Neural cell (in vitro differentiated cells): ENCODE data around the gene FUT7. TPM values are rescaled to one million over a fixed set of nuclear protein-coding genes. Genes with fewer than 3 reads are reported as not detected.

ENCODE experiments used
- H2AFZ ChIP-seq: fragments of 200-600, 300-800 bp; sonication (generic), shearing (Covaris generic); 2 replicates; pipeline ENCODE4 v1.6.0; 2014; ENCODE audit warnings: low read depth, mild to moderate bottlenecking, antibody characterized with exemption, low read length, moderate library complexity
- H3F3A ChIP-seq: fragments of 200-600 bp; shearing (Covaris generic); 2 replicates; pipeline ENCODE4 v1.6.1; 2016; ENCODE audit warnings: mild to moderate bottlenecking, moderate library complexity, mixed read lengths, antibody characterized with exemption, low read length; ENCODE audit not compliant: insufficient read depth, poor library complexity, severe bottlenecking
- H3K27ac ChIP-seq: fragments of 200-600, 300-800 bp; sonication (generic), shearing (Covaris generic); 2 replicates; pipeline ENCODE4 v1.5.1; 2014; ENCODE audit warnings: mild to moderate bottlenecking, low read length, moderate library complexity
- H3K27me3 ChIP-seq: fragments of 300-800, 200-600 bp; sonication (generic), shearing (Covaris generic); 2 replicates; pipeline ENCODE4 v1.6.0; 2014; ENCODE audit warnings: mild to moderate bottlenecking, low read depth, low read length, moderate library complexity; ENCODE audit not compliant: insufficient read depth
- H3K36me3 ChIP-seq: fragments of 300-800, 200-600 bp; sonication (generic), shearing (Covaris generic); 2 replicates; pipeline ENCODE4 v1.5.1; 2014; ENCODE audit warnings: mild to moderate bottlenecking, antibody characterized with exemption, low read length, moderate library complexity; ENCODE audit not compliant: insufficient read depth
- H3K4me2 ChIP-seq: fragments of 300-800, 200-600 bp; sonication (generic), shearing (Covaris generic); 2 replicates; pipeline ENCODE4 v1.6.0; 2014; ENCODE audit warnings: mild to moderate bottlenecking, low read length
- H3K4me3 ChIP-seq: fragments of 300-800, 200-600 bp; sonication (generic), shearing (Covaris generic); 2 replicates; pipeline ENCODE4 v1.5.1; 2014; ENCODE audit warnings: mild to moderate bottlenecking, low read length, moderate library complexity
- H3K79me2 ChIP-seq: fragments of 200-600 bp; shearing (Covaris generic); replicated peaks from 2 replicates; pipeline ENCODE4 v1.6.0; 2014; ENCODE audit warnings: mild to moderate bottlenecking, low read length, moderate library complexity; ENCODE audit not compliant: insufficient read depth
- H3K9ac ChIP-seq: fragments of 300-800, 200-600 bp; sonication (generic), shearing (Covaris generic); 2 replicates; pipeline ENCODE4 v1.6.1; 2016; ENCODE audit warnings: mild to moderate bottlenecking, low read length, mixed read lengths
- H3K9me2 ChIP-seq: fragments of 200-600 bp; shearing (Covaris generic); 2 replicates; pipeline ENCODE4 v1.6.1; 2016; ENCODE audit warnings: mild to moderate bottlenecking, low read length, mixed read lengths; ENCODE audit not compliant: insufficient read depth
- H3K9me3 ChIP-seq: fragments of 200-600, 300-800 bp; sonication (generic), shearing (Covaris generic); 2 replicates; pipeline ENCODE4 v1.6.1; 2016; ENCODE audit warnings: mild to moderate bottlenecking, mixed run types, low read length, moderate library complexity, mixed read lengths
- H4K20me1 ChIP-seq: fragments of 200-600 bp; shearing (Covaris generic); 2 replicates; pipeline ENCODE4 v1.6.1; 2016; ENCODE audit warnings: mild to moderate bottlenecking, mixed run types; ENCODE audit not compliant: insufficient read depth
- CTCF ChIP-seq: fragments of 450-650 bp; IDR thresholded peaks from 2 replicates; pipeline ENCODE4 v1.5.1; 2014; ENCODE audit warnings: antibody characterized with exemption, mild to moderate bottlenecking, moderate library complexity; ENCODE audit not compliant: poor library complexity, severe bottlenecking
- EP300 ChIP-seq: fragments of 450-650 bp; conservative IDR thresholded peaks from 2 replicates; pipeline ENCODE4 v1.6.1; 2014; ENCODE audit warnings: antibody characterized with exemption, mild to moderate bottlenecking, moderate library complexity; ENCODE audit not compliant: poor library complexity, severe bottlenecking
- EZH2 ChIP-seq: fragments of 200-600, 300-800 bp; shearing (Covaris generic), sonication (generic); IDR thresholded peaks from 2 replicates; pipeline ENCODE4 v1.6.1; 2014; ENCODE audit warnings: antibody characterized with exemption, low read length, borderline replicate concordance, mild to moderate bottlenecking; ENCODE audit not compliant: insufficient read depth, poor library complexity, severe bottlenecking
- MXI1 ChIP-seq: fragments of 450-650 bp; conservative IDR thresholded peaks from 2 replicates; pipeline ENCODE4 v1.6.1; 2014; ENCODE audit warnings: antibody characterized with exemption, mild to moderate bottlenecking; ENCODE audit not compliant: poor library complexity, severe bottlenecking
- POLR2AphosphoS5 ChIP-seq: IDR thresholded peaks from 2 replicates; pipeline ENCODE4 v1.6.1; 2012
- RAD21 ChIP-seq: fragments of 450-650 bp; conservative IDR thresholded peaks from 2 replicates; pipeline ENCODE4 v1.6.1; 2014; ENCODE audit warnings: antibody characterized with exemption, mild to moderate bottlenecking, moderate library complexity
- SMC3 ChIP-seq: fragments of 450-650 bp; conservative IDR thresholded peaks from 2 replicates; pipeline ENCODE4 v1.6.1; 2014; ENCODE audit warnings: antibody characterized with exemption, mild to moderate bottlenecking, moderate library complexity; ENCODE audit not compliant: poor library complexity
- TAF1 ChIP-seq: IDR thresholded peaks from 2 replicates; pipeline ENCODE4 v1.6.1; 2012; ENCODE audit warnings: low read depth
- polyA plus RNA-seq: library from polyadenylated mRNA; depleted of rRNA; stranded (reverse); fragments of >200 nt; gene quantifications from 2 replicates; pipeline ENCODE4 v1.2.3, GENCODE V29; 2014
- TF ChIP-seq, protein P1 (sequence below): IDR thresholded peaks from 2 replicates; pipeline ENCODE4 v1.6.1; 2012; ENCODE audit warnings: borderline replicate concordance

Gene FUT7
- polyA plus RNA-seq, 1 donor from 2014 or later: 0.69 TPM

DNA sequence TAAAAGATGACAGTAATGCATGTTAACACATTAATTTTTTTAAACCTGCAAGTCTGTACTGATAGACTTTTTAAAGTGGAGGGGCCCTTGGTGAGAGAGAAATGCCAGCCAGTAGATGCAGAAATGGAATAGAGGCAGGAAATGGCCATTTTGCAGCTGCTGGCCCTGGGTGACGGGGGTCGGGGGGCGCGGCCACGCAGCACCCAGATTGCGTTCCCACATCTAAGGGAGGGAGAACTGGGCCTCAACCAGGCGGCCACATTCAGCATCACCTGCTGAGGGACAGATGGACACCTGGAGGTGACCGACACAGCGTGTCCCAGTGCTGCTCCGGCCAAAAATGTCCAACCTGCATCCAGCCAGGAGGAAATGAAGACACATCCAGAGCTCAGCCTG is 29.2 kb downstream of the FUT7 start:
- H4K20me1 ChIP-seq: no peaks in the 10 kb centered on the region
- H3F3A ChIP-seq: no peaks in the 10 kb centered on the region
- H3K27ac ChIP-seq: no peak overlapping the region
- H3K9me3 ChIP-seq: no peaks in the 10 kb centered on the region
- no peaks in the 10 kb centered on the region for H3K79me2 ChIP-seq
- H3K4me2 ChIP-seq: no peak overlapping the region
- H3K9ac ChIP-seq: no peak overlapping the region
- no peaks in the 10 kb centered on the region for H3K27me3 ChIP-seq
- no peak overlapping the region for H3K4me3 ChIP-seq
- no peak overlapping the region for H2AFZ ChIP-seq
- H3K36me3 ChIP-seq: no peaks in the 10 kb centered on the region
- no peaks in the 10 kb centered on the region for H3K9me2 ChIP-seq
- TF ChIP-seq SMC3 (no peak), RAD21 (no peak), EP300 (no peak), CTCF (no peak), EZH2 (no peak)

- H4K20me1 ChIP-seq: no peaks in the 10 kb centered on the region
- TF ChIP-seq, protein P1, sequence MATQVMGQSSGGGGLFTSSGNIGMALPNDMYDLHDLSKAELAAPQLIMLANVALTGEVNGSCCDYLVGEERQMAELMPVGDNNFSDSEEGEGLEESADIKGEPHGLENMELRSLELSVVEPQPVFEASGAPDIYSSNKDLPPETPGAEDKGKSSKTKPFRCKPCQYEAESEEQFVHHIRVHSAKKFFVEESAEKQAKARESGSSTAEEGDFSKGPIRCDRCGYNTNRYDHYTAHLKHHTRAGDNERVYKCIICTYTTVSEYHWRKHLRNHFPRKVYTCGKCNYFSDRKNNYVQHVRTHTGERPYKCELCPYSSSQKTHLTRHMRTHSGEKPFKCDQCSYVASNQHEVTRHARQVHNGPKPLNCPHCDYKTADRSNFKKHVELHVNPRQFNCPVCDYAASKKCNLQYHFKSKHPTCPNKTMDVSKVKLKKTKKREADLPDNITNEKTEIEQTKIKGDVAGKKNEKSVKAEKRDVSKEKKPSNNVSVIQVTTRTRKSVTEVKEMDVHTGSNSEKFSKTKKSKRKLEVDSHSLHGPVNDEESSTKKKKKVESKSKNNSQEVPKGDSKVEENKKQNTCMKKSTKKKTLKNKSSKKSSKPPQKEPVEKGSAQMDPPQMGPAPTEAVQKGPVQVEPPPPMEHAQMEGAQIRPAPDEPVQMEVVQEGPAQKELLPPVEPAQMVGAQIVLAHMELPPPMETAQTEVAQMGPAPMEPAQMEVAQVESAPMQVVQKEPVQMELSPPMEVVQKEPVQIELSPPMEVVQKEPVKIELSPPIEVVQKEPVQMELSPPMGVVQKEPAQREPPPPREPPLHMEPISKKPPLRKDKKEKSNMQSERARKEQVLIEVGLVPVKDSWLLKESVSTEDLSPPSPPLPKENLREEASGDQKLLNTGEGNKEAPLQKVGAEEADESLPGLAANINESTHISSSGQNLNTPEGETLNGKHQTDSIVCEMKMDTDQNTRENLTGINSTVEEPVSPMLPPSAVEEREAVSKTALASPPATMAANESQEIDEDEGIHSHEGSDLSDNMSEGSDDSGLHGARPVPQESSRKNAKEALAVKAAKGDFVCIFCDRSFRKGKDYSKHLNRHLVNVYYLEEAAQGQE: no peak
- no peak for TF ChIP-seq SMC3
- no peak for TF ChIP-seq EP300
- TF ChIP-seq MXI1: no peak
- no peak for TF ChIP-seq EZH2
- TF ChIP-seq POLR2AphosphoS5: no peak
- TF ChIP-seq RAD21: no peak
- no peak for TF ChIP-seq TAF1
- no peak overlapping the region for H3K4me2 ChIP-seq
Observed at GRCh38 chr9:137001857-137002645, 29.8 kb downstream of the FUT7 start.

More at GRCh38 chr9:137001857-137002645, 29.8 kb downstream of the FUT7 start:
- no peaks in the 10 kb centered on the region for H3K79me2 ChIP-seq
- H2AFZ ChIP-seq: no peak overlapping the region
- no peaks in the 10 kb centered on the region for H3F3A ChIP-seq
- H3K9ac ChIP-seq: no peak overlapping the region
- H3K4me3 ChIP-seq: no peak overlapping the region
- no peaks in the 10 kb centered on the region for H3K9me2 ChIP-seq
- H3K36me3 ChIP-seq: no peaks in the 10 kb centered on the region
- no peaks in the 10 kb centered on the region for H3K27me3 ChIP-seq
- H3K27ac ChIP-seq: no peak overlapping the region
- no peaks in the 10 kb centered on the region for H3K9me3 ChIP-seq
